GM19239 (cell line): ENCODE data around the gene CD8B2.
"Not testable (repeated sequence)": the region's sequence is repeated elsewhere in the genome, so short reads cannot be mapped to it uniquely, and the experiment has no call there.

Experiments used
- DNase-seq: peaks from one replicate; pipeline ENCODE4 v3.0.0; 2011; ENCODE audit warnings: low spot score; ENCODE audit not compliant: insufficient read length
- FAIRE-seq: peaks from 2 replicates; lab custom pipeline; 2011; peaks lifted over from hg19 to GRCh38; lab: Jason Lieb, UNC

CD8B2 gene

GRCh38 chr2:106486551-106487385, at the start of gene CD8B2:
Gene CD8B2, plus strand, starts transcription at chr2:106487364. Its CDS starts 63 bp downstream, at chr2:106487427.
- not testable (repeated sequence) for DNase-seq, FAIRE-seq

GRCh38 chr2:106461882-106462281, 25.3 kb upstream of the CD8B2 start:
- not testable (repeated sequence) for DNase-seq, FAIRE-seq

- not testable (repeated sequence) for FAIRE-seq, DNase-seq
These were observed 19.6 kb upstream of the CD8B2 start for GRCh38 chr2:106467516-106467915.

GRCh38 chr2:106468107-106468506, 19.1 kb upstream of the CD8B2 start, which contains the start of gene RGPD3:
Gene RGPD3, minus strand, starts transcription at chr2:106468413. Its CDS starts 125 bp downstream, at chr2:106468288.
- not testable (repeated sequence) for FAIRE-seq, DNase-seq

- FAIRE-seq, DNase-seq: not testable (repeated sequence)
These were observed 16.5 kb upstream of the CD8B2 start for GRCh38 chr2:106470658-106471057.

GRCh38 chr2:106477647-106478046, 9.5 kb upstream of the CD8B2 start:
- DNase-seq, FAIRE-seq: not testable (repeated sequence)

GRCh38 chr2:106479563-106479962, 7.6 kb upstream of the CD8B2 start:
- DNase-seq, FAIRE-seq: not testable (repeated sequence)

- not testable (repeated sequence) for FAIRE-seq, DNase-seq
These were observed 425 bp downstream of the CD8B2 start for GRCh38 chr2:106487386-106488191.

GRCh38 chr2:106489701-106490100, 2.5 kb downstream of the CD8B2 start:
- not testable (repeated sequence) for FAIRE-seq, DNase-seq

- not testable (repeated sequence) for DNase-seq, FAIRE-seq
These were observed 5.2 kb downstream of the CD8B2 start for GRCh38 chr2:106492399-106492798.

GRCh38 chr2:106492913-106493312, 5.7 kb downstream of the CD8B2 start:
- FAIRE-seq, DNase-seq: not testable (repeated sequence)

GRCh38 chr2:106498549-106498948, 11.4 kb downstream of the CD8B2 start:
- FAIRE-seq, DNase-seq: not testable (repeated sequence)

- not testable (repeated sequence) for FAIRE-seq, DNase-seq
These were observed 13.2 kb downstream of the CD8B2 start for GRCh38 chr2:106500350-106500749.

- DNase-seq, FAIRE-seq: not testable (repeated sequence)
These were observed 15.2 kb downstream of the CD8B2 start for GRCh38 chr2:106502351-106502750.

GRCh38 chr2:106504192-106504591, 17.0 kb downstream of the CD8B2 start:
- FAIRE-seq, DNase-seq: not testable (repeated sequence)

- DNase-seq, FAIRE-seq: not testable (repeated sequence)
These were observed 17.6 kb downstream of the CD8B2 start for GRCh38 chr2:106504787-106505186.

- peak; percentile 14 for FAIRE-seq
- not testable (repeated sequence) for DNase-seq
These were observed 19.0 kb downstream of the CD8B2 start for GRCh38 chr2:106506002-106506687.

GRCh38 chr2:106508660-106509373, 21.7 kb downstream of the CD8B2 start:
- not testable (repeated sequence) for DNase-seq, FAIRE-seq

GRCh38 chr2:106509374-106509770, 22.2 kb downstream of the CD8B2 start:
- not testable (repeated sequence) for DNase-seq, FAIRE-seq
